RPMI7951 (cell line): ENCODE results near the gene XKR7. TPM values are rescaled to one million over a fixed set of nuclear protein-coding genes. Genes with fewer than 3 reads are reported as not detected.

Source experiments
- DNase-seq: peaks from one replicate; pipeline ENCODE4 v3.0.0-alpha.2; 2012; ENCODE audit warnings: low read depth
- total RNA-seq: library from RNA; depleted of rRNA; stranded (reverse); fragments of >200 nt; shearing (Covaris generic); gene quantifications from 2 replicates; pipeline ENCODE4 v1.2.3, GENCODE V29; 2014

Gene XKR7
- total RNA-seq, 1 experiment from 2014 or later, result not detected

- no peak for DNase-seq
Observed at GRCh38 chr20:31943052-31943471, 24.9 kb upstream of the XKR7 start.

DNA sequence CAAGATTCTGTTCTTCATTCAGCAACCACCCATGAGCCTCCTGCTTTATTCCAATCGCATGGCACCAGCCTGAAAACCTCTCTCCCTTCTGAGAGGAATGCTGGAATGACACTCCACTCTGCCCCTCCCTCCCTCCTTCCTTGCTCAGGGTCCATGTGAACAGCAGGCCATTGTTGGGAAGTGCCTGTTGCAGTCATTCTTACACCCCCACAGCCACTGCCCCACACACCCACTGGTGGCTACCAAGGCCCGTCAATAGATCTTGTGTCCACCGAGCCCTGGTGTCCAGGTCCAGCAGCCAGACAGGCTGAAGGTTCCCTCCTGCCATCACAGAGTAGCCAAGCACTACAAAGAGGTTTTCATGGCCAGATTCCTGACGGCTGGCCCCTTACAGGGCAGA lies 22.6 kb upstream of the XKR7 start:
- DNase-seq, result no peak

DNA sequence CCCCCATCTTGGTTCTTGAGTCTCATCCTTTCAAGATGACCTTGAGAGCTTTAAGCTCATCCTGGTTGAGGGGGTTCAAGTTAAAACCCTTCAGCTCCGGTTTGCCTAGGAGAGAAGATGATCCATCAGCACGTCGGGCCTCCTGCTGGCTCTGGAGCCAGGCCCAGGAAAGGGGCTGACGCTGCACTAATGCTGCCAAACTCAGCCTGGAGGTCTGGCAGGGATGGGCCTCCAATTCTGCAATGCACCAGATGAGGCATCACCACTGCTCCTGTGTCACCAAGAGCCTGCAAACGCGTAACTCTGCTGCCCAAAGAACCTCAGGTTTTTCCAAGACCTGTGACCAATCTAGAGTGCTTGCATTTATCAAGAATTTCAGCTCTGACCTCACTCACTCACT lies 22.2 kb upstream of the XKR7 start:
- no peak for DNase-seq

GRCh38 chr20:31948008-31948407 lies 19.9 kb upstream of the XKR7 start:
- DNase-seq, result no peak

- DNase-seq, result no peak
Observed at GRCh38 chr20:31949877-31950646, 17.9 kb upstream of the XKR7 start.

GRCh38 chr20:31951203-31951529 lies 16.8 kb upstream of the XKR7 start:
- DNase-seq, result no peak

DNA sequence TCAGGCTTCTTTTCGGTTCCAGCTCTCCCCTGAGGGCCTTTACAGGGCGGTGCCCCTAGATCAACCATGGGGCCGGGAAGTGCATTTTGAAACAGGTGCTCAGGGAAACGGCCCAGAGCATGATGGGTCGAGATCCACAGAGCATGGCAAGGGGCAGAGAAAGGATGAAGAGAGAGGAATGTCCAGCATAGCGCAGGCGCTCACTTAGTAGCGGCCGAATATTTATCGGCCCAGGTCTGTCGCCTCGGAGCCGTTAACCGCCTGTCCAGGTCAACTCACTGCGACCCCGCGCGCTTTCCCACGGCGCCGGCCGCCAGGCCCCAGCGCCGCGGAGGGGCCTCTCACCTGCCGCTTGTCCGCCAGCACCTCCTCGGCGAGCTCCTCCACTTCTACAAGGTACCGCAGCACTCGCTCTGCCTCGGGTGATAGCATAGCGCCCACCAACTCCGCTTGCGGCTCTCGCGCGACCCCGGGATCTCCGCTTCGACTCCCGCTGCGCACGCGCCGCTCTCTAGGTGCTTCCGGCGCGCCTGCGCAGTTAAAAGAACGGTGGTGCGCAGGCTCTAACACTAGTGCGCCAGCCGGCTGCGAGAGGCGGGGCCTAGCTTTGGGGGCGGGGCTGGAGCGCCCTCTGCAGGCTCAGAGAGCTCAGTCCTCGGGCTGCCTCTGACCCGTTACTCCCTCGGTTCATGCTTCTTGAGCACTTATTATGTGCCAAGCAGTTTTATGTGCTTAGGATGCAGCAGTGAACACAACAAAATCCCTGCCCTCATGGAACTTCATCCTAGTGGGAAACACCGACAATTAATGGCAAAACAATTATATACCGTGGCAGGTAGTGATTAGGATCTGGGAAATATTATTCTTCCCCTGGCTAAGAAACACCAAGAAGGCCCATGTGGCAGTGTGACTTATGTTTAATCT lies 16.2 kb upstream of the XKR7 start, which contains the start of gene PDRG1:
TSS of gene PDRG1 (minus strand) at position 517 of the 924 bp plus-strand sequence. CDS start at position 432, 85 bp downstream.
- DNase-seq, result peak; percentile 95

DNA sequence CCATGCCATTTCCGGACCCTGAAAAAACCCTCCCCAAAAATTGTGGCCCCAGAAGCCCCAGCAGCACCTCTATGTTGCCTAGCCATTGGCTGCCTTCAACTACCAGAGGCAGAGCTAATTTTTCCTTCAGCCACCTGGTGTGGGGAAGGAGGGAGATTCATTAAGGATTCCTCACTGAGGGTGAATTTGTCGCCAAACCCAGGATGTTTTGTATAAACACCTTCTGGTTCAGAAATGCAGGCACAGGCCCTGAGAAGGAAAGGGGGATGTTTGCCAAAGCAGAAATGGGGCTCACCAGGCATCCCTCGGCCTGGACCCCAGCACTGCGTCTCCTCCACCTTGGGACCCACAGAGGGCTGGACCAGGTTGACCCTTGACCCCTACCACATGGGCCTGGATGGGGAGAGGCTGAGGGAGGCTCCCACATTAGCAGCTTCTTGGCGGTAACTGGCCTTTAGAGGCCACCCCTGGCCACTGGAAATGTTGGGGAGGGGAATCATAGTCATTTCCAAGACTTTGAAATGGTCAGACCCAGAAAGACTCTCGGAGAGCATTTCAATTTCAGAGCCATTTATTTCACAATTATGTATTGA lies 14.3 kb upstream of the XKR7 start:
- no peak for DNase-seq

DNA sequence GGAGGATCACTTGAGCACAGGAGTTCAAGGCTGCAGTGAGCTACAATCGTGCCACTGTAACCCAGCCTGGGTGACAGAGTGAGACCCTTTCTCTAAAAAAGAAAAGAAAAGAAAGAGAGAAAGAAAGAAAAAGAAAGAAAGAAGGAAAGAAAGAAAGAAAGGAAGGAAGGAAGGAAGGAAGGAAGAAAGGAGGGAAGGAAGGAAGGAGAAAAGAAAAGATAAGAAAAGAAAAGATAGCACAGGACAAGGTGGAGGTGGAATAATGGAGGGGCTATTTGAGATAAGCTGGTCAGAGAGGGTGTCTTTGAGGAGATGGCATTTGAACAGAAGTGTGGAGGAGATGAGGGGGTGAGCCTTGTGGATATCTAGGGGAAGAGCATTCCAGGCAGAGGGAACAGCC lies 13.5 kb upstream of the XKR7 start:
- no peak for DNase-seq

DNA sequence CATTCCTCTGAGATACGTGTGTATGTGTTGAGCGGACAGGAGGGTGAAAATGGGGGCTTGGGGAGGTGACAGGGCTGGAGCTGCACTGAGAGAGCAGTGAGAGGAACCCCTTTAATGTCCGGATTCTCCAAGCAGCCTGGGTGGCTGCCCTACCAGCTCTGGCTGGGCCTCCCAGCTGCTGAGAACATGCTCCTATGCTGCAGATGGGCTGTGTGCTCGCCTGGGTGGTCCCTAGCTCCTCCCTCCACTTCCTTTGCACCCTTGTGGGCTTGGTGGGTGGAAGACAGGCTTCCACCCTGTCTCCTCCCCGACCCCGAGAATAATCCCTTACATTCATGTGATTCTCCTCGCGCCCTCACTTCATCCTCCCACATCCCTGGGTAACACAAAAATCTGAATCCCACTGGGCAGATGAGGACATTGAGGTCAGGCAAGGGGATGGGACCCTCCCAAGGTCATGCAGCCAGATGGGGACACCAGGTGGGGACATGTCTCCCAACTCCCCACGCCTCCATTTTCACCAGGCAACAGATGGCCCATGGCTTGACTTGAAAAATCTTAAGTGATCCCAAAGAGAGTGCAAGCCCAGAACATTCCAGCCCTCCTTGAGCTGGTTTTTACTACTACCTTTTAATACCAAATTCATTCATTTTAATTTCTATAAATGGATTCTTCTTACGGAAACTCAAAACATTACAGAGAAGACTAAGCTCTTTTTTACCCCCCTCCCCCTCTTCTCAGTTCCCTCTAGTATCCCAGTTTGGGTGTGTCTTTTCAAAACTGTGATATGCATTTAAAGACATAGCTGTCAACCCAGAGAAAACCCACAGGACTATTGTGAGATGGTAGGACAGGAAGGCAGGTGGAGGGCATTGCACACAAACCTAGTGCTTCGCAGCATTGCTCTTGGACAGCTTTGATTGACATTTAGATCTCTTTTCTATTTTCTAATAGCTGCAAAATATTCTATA lies 11.1 kb upstream of the XKR7 start:
- DNase-seq, result no peak

GRCh38 chr20:31962761-31963160 lies 5.2 kb upstream of the XKR7 start:
- no peak for DNase-seq

- DNase-seq, result no peak
Observed at GRCh38 chr20:31963889-31964288, 4.1 kb upstream of the XKR7 start.

- DNase-seq, result no peak
Observed at GRCh38 chr20:31966991-31967655, 828 bp upstream of the XKR7 start.

DNA sequence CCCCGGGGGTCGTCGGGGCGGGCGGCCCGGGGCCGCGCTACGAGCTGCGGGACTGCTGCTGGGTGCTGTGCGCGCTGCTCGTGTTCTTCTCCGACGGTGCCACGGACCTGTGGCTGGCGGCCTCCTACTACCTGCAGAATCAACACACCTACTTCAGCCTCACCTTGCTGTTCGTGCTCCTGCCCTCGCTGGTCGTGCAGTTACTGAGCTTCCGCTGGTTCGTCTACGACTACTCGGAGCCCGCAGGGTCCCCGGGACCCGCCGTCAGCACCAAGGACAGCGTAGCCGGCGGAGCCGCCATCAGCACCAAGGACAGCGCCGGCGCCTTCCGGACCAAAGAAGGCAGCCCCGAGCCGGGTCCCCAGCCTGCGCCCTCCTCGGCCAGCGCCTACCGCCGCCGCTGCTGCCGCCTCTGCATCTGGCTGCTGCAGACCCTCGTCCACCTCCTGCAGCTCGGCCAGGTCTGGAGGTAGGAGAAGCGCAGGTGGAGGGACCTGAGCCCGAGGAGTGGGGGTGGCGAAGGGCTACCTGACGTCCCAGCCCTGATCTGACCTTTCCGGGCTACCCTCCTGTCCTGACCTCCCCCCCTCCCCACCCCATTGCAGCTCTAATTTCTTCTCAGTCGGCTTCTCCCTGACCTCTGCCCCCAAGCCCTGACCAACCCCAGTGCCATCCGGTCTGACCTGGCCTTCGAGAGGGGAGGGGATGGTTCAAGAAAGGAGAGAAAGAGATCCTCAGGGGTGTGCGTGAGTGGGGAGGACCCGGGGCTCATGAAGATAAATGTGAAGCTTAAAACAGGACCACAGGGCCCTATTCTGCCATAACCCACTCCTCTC lies 558 bp downstream of the XKR7 start:
- DNase-seq, result peak; percentile 57

DNA sequence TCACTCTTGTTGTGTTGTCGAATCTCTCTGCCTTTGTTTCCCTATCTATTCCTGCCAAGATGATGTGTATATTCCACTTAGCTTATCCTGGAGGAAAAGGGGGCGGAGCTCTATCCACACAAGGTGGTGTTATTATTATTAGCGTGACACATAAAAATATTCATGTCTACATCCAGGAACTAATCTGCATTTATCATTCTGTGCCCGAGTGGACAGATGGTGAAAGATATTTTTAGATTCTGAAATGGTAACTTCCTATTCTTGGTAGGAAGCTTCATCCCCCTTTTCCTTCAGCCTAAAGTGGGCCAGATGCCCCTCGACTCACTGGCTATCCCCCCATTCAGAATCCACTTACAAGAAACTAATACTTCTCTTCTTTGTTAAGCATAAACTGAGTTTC lies 2.0 kb downstream of the XKR7 start:
- DNase-seq, result no peak

DNA sequence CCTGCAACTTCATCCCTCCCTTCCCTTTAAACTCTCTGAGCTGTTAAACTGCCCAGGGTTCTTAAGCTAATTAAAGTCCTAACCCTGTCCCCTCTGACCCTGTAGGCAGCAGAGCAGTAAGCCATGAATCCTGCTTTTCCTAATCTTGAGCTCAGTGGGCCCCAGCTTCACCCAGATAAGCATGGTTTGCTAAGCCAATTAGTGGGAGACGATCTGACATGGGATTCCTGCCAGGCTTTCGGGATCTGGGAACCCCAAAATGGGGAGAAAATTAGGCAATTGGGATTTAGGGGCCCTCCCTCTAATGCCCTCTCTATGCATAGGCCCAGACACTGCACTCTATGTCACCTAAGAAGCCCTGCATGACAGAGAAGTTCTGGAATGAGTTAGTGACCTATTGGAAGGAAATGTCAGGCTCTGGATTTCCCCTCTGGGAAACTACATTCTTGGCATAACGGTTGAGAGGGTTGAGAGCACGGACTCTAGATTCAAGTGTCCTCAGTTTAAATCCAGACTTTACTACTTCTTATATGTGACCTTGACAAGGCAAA lies 4.6 kb downstream of the XKR7 start:
- peak; percentile 35 for DNase-seq

GRCh38 chr20:31974296-31974695 lies 6.3 kb downstream of the XKR7 start:
- no peak for DNase-seq

GRCh38 chr20:31974951-31975487 lies 7.1 kb downstream of the XKR7 start:
- DNase-seq, result no peak

DNA sequence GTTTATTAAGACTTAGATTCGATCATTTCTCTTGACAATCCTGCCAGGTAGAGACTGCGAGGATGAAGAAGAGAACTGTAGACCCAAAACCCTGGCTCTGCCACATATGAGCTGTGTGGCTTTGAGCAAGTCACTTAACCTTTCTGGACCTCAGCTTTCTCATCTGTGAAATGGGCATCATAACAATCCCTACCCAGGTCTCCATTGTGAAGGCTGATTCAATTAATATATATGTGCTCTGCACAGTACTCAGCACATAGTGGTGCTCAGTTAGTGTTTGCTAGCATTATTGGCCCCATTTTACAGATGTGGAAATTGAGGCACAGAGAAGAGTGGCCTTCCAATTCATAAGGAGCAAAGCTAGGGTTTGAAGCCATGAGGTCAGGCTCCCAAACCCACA lies 7.9 kb downstream of the XKR7 start:
- DNase-seq, result no peak
